K562 (cell line): ENCODE measurements around the gene CYB561A3. TPM values are rescaled to one million over a fixed set of nuclear protein-coding genes. Genes with fewer than 3 reads are reported as not detected.

Experiments
- CBX3 ChIP-seq, 2 experiments: IDR thresholded peaks; 1 replicate in 1 of 2; 2 replicates in 1 of 2; pipeline ENCODE4 v1.6.1; 2012; ENCODE audit warnings: inconsistent platforms in 2 of 2, low read length in 2 of 2, borderline replicate concordance in 1 of 2, control low read depth in 1 of 2
- CHD7 ChIP-seq: fragments of 200-600 bp; sonication (generic); IDR thresholded peaks from one replicate; pipeline ENCODE4 v1.6.1; 2012; ENCODE audit warnings: mild to moderate bottlenecking, low read depth, low read length, inconsistent platforms
- FOXK2 ChIP-seq, 2 experiments: fragments of 450-650 bp; IDR thresholded peaks in 1 of 2; conservative IDR thresholded peaks in 1 of 2; 2 replicates each; pipeline ENCODE4 v1.6.1; 2016; ENCODE audit warnings: low read depth in 2 of 2, mild to moderate bottlenecking in 1 of 2
- NR2C1 ChIP-seq, 2 experiments: fragments of 450-650 bp; IDR thresholded peaks; 2 replicates each; pipeline ENCODE4 v1.6.1; 2017; ENCODE audit warnings: mild to moderate bottlenecking in 2 of 2, antibody characterized with exemption in 1 of 2, inconsistent platforms in 1 of 2, missing compliant biosample characterization in 1 of 2, missing genetic modification characterization in 1 of 2
- TRIM24 ChIP-seq, 2 experiments: fragments of 450-650 bp; IDR thresholded peaks; 2 replicates each; pipeline ENCODE4 v1.6.1; 2016
- ZMIZ1 ChIP-seq, 2 experiments: fragments of 150-350 bp in 1 of 2; IDR thresholded peaks; 2 replicates each; pipeline ENCODE4 v1.6.1; 2012 to 2016; ENCODE audit warnings: low read depth in 2 of 2, low read length in 2 of 2, mild to moderate bottlenecking in 1 of 2, moderate library complexity in 1 of 2
- polyA plus RNA-seq, 8 experiments: library from polyadenylated mRNA; depleted of rRNA in 4 of 8; stranded (reverse) in 5 of 8; unstranded in 3 of 8; fragments of >200 nt; fragmentation: Nextera tagmentation in 2 of 8; fragmentation: Illumina TruSeq in 1 of 8; extraction: Ambion mirVana in 2 of 8; extraction: Trizol in 1 of 8; gene quantifications; 2 replicates each; pipeline versions ENCODE4 v1.2.1 to v1.2.3, GENCODE V29; 2011 to 2014; ENCODE audit warnings: inconsistent platforms in 1 of 8, missing spikeins in 1 of 8
- total RNA-seq, 7 experiments: library from RNA; depleted of rRNA in 6 of 7; stranded (reverse); fragments of >200 nt in 6 of 7; fragmentation: Illumina TruSeq in 2 of 7; extraction: Trizol in 2 of 7; gene quantifications; 2 replicates each; pipeline versions ENCODE4 v1.2.1 to v1.2.3, GENCODE V29; 2011 to 2021; ENCODE audit warnings: low replicate concordance in 1 of 7
- TF ChIP-seq, protein P1 (sequence below): fragments of 250-450 bp; sonication (Bioruptor Pico); IDR thresholded peaks from 2 replicates; pipeline ENCODE4 v1.8.0; 2022; ENCODE audit warnings: moderate library complexity, mild to moderate bottlenecking, inconsistent platforms

The CYB561A3 gene
- total and polyA plus RNA-seq, 9 of the 15 experiments (the other 6 are each of a cell fraction or from before 2014, with no cell fraction given): 29.2 to 78.9 (median 37.9) TPM

- TF ChIP-seq CHD7 (no peak), ZMIZ1 (IDR thresholded peaks at IDR 0.05; ENCODE audit: low read depth in 2 of 2, low read length in 2 of 2) (peak in 1 of 2 experiments; percentile 55; a peak in 1 of 4 replicates), NR2C1 (IDR thresholded peaks at IDR 0.05) (no peak), NR2C1 (tag; IDR thresholded peaks at IDR 0.05) (no peak), CBX3 (IDR thresholded peaks at IDR 0.05; ENCODE audit: borderline replicate concordance in 1 of 2, low read length in 2 of 2) (0 out of 3 replicates have a peak, but pooled peaks of 1 of the 2 experiments have one; percentile 59), FOXK2 (conservative IDR thresholded peaks at IDR 0.05 in 1 of 2, IDR thresholded peaks at IDR 0.05 in 1 of 2; ENCODE audit: low read depth in 2 of 2) (0 out of 4 replicates have a peak, but pooled peaks of 1 of the 2 experiments have one; percentile 34), TRIM24 (IDR thresholded peaks at IDR 0.05) (peak; percentile 89 to 90; a peak in 3 of 4 replicates)
- TF ChIP-seq, protein P1, sequence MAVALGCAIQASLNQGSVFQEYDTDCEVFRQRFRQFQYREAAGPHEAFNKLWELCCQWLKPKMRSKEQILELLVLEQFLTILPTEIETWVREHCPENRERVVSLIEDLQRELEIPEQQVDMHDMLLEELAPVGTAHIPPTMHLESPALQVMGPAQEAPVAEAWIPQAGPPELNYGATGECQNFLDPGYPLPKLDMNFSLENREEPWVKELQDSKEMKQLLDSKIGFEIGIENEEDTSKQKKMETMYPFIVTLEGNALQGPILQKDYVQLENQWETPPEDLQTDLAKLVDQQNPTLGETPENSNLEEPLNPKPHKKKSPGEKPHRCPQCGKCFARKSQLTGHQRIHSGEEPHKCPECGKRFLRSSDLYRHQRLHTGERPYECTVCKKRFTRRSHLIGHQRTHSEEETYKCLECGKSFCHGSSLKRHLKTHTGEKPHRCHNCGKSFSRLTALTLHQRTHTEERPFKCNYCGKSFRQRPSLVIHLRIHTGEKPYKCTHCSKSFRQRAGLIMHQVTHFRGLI (CRISPR knock-in tag): no peak
Observed at GRCh38 chr11:61342207-61342803, 19.4 kb downstream of the CYB561A3 start (continued).
